Measurements from ENCODE around the gene CAMK1D.

The CAMK1D gene

DNA sequence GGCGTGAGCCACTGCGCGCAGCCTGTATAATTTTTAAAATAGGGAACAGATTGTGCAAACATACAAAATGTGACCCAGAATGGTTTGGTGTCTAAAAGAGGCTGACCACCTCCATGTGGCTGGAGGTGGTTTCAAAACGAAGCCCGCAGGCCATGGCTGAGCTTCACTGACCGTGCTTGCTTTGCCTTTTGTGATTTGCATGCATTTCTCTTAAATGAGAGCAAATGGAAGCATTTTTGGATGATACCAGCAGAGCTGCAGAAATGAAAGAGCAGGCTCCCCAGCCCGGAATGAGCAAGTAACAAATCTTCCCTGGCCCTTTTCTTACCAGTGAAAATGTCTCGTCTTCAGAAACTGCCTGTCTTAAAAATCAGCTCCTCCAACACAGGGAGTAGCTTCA lies 239.9 kb downstream of the CAMK1D start:
- no peaks in the 10 kb centered on the region for H3K9me3 ChIP-seq (ENCODE audit: control insufficient read depth, insufficient read depth, low read length)
- no peak overlapping the region for H3K4me3 ChIP-seq (ENCODE audit: low read depth, low read length)
- H3K27ac ChIP-seq (ENCODE audit: low read depth, low read length) = no peak overlapping the region
- no peaks in the 10 kb centered on the region for H3K27me3 ChIP-seq (ENCODE audit: control insufficient read depth, insufficient read depth, low read length)
- H3K4me1 ChIP-seq (ENCODE audit: control insufficient read depth, insufficient read depth, low read length) = peaks cover 7% of the 10 kb centered on the region; the same call in 1 of the 2 replicates
- no peaks in the 10 kb centered on the region for H3K36me3 ChIP-seq (ENCODE audit: control insufficient read depth, insufficient read depth, low read length)
- H3K9ac ChIP-seq (ENCODE audit: low read depth, low read length) = no peak overlapping the region

DNA sequence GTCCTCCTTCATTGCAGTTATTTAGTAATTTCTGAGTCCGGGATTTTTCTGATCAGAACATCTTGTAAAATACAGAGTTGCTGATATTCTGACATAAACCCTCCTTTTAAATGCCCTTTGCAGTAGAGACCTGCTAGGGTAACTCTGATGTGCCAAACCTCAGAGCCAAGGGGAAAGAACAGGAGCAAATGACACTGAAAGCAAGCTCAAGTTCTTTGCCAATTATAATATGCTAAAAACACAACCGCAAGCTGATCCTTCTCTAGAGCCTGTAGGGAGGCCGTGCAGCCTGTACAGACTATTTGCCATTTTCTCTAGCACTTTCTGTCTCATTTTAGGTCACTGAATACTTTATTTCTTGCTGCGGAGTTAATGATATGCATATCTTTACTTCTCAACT lies 240.4 kb downstream of the CAMK1D start:
- H3K27ac ChIP-seq (ENCODE audit: low read depth, low read length) = no peak overlapping the region

DNA sequence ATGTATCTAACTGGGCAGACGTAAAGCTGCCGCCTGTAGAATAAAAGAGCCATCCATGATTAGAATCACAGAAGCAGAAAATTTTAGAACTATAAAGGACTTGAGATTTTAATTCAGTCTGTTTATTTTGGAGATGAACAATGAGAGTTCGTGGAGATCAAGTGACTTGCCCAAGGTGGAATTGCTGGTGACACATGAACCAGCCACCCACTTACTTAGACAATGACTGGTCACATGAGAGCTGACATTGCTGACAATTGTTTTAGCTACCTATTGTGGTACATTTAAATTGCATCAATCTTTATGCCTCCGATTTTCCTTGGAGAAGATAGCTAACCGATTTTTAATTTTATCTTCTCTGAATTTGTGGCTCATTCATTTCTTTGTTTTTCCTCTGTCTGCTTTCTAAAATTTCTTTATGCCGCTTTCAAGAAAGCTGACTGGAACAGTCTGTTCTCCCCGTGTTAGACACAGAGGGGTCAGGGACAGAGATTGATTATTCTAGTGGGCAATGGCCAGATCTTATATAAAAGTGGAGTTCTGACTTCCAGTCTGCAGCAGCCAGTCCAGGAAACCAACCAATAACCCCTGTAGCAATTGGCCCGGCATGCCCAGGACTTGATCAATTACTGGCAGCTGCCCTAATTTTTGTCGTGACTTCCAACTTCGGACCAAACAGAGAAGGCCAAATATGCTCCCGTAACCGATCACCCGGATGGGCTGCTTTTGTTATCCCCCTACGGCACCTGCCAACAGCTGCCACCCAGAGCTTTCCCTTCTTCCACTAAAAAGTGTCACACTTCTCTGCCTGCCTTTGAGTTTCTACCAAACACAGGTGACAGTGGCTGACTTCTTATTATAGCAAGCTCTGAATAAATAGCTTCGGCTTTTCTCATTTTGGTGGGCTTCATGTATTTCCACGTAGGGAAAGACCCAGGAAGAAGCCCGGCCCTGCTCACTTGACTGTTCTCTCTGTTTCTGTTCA lies 241.6 kb downstream of the CAMK1D start:
- Histone ChIP-seq H3K36me3 (ENCODE audit: control insufficient read depth, insufficient read depth, low read length) (no peaks in the 10 kb centered on the region), H3K4me3 (ENCODE audit: low read depth, low read length) (no peak overlapping the region), H3K27me3 (ENCODE audit: control insufficient read depth, insufficient read depth, low read length) (no peaks in the 10 kb centered on the region), H3K9me3 (ENCODE audit: control insufficient read depth, insufficient read depth, low read length) (no peaks in the 10 kb centered on the region), H3K27ac (ENCODE audit: low read depth, low read length) (no peak overlapping the region), H3K9ac (ENCODE audit: low read depth, low read length) (no peak overlapping the region), H3K4me1 (ENCODE audit: control insufficient read depth, insufficient read depth, low read length) (peaks cover 7% of the 10 kb centered on the region; the same call in 1 of the 2 replicates)

More for the DNA sequence above, 240.4 kb downstream of the CAMK1D start:
- H3K9me3 ChIP-seq (ENCODE audit: control insufficient read depth, insufficient read depth, low read length) = no peaks in the 10 kb centered on the region
- H3K27me3 ChIP-seq (ENCODE audit: control insufficient read depth, insufficient read depth, low read length) = no peaks in the 10 kb centered on the region
- no peak overlapping the region for H3K4me3 ChIP-seq (ENCODE audit: low read depth, low read length)
- H3K4me1 ChIP-seq (ENCODE audit: control insufficient read depth, insufficient read depth, low read length) = peaks cover 7% of the 10 kb centered on the region; the same call in 1 of the 2 replicates
- no peak overlapping the region for H3K9ac ChIP-seq (ENCODE audit: low read depth, low read length)
- H3K36me3 ChIP-seq (ENCODE audit: control insufficient read depth, insufficient read depth, low read length) = no peaks in the 10 kb centered on the region

- Histone ChIP-seq H3K9ac (ENCODE audit: low read depth, low read length) (no peak overlapping the region), H3K4me1 (ENCODE audit: control insufficient read depth, insufficient read depth, low read length) (peaks cover 4% of the 10 kb centered on the region; the same call in 1 of the 2 replicates), H3K4me3 (ENCODE audit: low read depth, low read length) (no peak overlapping the region), H3K9me3 (ENCODE audit: control insufficient read depth, insufficient read depth, low read length) (no peaks in the 10 kb centered on the region), H3K36me3 (ENCODE audit: control insufficient read depth, insufficient read depth, low read length) (no peaks in the 10 kb centered on the region), H3K27me3 (ENCODE audit: control insufficient read depth, insufficient read depth, low read length) (no peaks in the 10 kb centered on the region), H3K27ac (ENCODE audit: low read depth, low read length) (no peak overlapping the region)
Measured at GRCh38 chr10:12592967-12593366, 243.6 kb downstream of the CAMK1D start.

DNA sequence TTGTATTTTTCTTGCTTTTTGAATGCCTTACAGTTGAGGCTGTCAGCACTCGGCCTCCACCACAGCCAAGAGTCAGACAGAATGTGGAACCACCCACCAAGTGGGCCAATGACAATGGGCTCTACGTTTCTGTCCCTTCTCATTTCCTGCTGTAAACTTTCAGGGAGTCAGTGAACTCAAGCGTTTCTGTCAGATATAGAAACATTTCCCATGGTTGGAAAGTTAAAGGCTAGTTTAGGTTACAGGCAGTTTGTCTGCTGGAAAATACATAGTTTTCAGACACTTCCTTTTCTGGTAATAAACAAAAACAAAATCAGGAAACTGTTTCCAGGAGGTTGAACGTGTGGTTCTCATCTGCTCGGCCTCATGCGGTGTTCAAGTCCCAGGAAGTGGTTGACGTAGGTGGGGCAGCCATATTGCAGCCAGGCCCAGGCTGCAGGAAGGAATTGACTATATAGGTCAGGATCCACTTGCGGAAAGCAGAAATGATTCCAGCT lies 245.1 kb downstream of the CAMK1D start:
- Histone ChIP-seq H3K9me3 (ENCODE audit: control insufficient read depth, insufficient read depth, low read length) (no peaks in the 10 kb centered on the region), H3K27ac (ENCODE audit: low read depth, low read length) (no peak overlapping the region), H3K27me3 (ENCODE audit: control insufficient read depth, insufficient read depth, low read length) (no peaks in the 10 kb centered on the region), H3K36me3 (ENCODE audit: control insufficient read depth, insufficient read depth, low read length) (no peaks in the 10 kb centered on the region), H3K4me1 (ENCODE audit: control insufficient read depth, insufficient read depth, low read length) (no peaks in the 10 kb centered on the region), H3K9ac (ENCODE audit: low read depth, low read length) (no peak overlapping the region), H3K4me3 (ENCODE audit: low read depth, low read length) (no peak overlapping the region)

- Histone ChIP-seq H3K9ac (ENCODE audit: low read depth, low read length) (no peak overlapping the region), H3K36me3 (ENCODE audit: control insufficient read depth, insufficient read depth, low read length) (no peaks in the 10 kb centered on the region), H3K9me3 (ENCODE audit: control insufficient read depth, insufficient read depth, low read length) (no peaks in the 10 kb centered on the region), H3K4me3 (ENCODE audit: low read depth, low read length) (no peak overlapping the region), H3K27ac (ENCODE audit: low read depth, low read length) (no peak overlapping the region), H3K27me3 (ENCODE audit: control insufficient read depth, insufficient read depth, low read length) (no peaks in the 10 kb centered on the region), H3K4me1 (ENCODE audit: control insufficient read depth, insufficient read depth, low read length) (no peaks in the 10 kb centered on the region)
Measured at GRCh38 chr10:12595936-12596576, 246.7 kb downstream of the CAMK1D start.

GRCh38 chr10:12597176-12597575 lies 247.8 kb downstream of the CAMK1D start:
- Histone ChIP-seq H3K36me3 (ENCODE audit: control insufficient read depth, insufficient read depth, low read length) (no peaks in the 10 kb centered on the region), H3K27ac (ENCODE audit: low read depth, low read length) (no peak overlapping the region), H3K4me1 (ENCODE audit: control insufficient read depth, insufficient read depth, low read length) (no peaks in the 10 kb centered on the region), H3K9ac (ENCODE audit: low read depth, low read length) (no peak overlapping the region), H3K27me3 (ENCODE audit: control insufficient read depth, insufficient read depth, low read length) (no peaks in the 10 kb centered on the region), H3K4me3 (ENCODE audit: low read depth, low read length) (no peak overlapping the region), H3K9me3 (ENCODE audit: control insufficient read depth, insufficient read depth, low read length) (no peaks in the 10 kb centered on the region)

- no peaks in the 10 kb centered on the region for H3K27me3 ChIP-seq (ENCODE audit: control insufficient read depth, insufficient read depth, low read length)
- H3K27ac ChIP-seq (ENCODE audit: low read depth, low read length) = no peak overlapping the region
- H3K9ac ChIP-seq (ENCODE audit: low read depth, low read length) = no peak overlapping the region
- no peaks in the 10 kb centered on the region for H3K4me1 ChIP-seq (ENCODE audit: control insufficient read depth, insufficient read depth, low read length)
- H3K4me3 ChIP-seq (ENCODE audit: low read depth, low read length) = no peak overlapping the region
- no peaks in the 10 kb centered on the region for H3K36me3 ChIP-seq (ENCODE audit: control insufficient read depth, insufficient read depth, low read length)
- no peaks in the 10 kb centered on the region for H3K9me3 ChIP-seq (ENCODE audit: control insufficient read depth, insufficient read depth, low read length)
Measured at GRCh38 chr10:12597788-12598765, 248.7 kb downstream of the CAMK1D start.

- H3K27me3 ChIP-seq (ENCODE audit: control insufficient read depth, insufficient read depth, low read length) = no peaks in the 10 kb centered on the region
- no peaks in the 10 kb centered on the region for H3K4me1 ChIP-seq (ENCODE audit: control insufficient read depth, insufficient read depth, low read length)
- H3K9me3 ChIP-seq (ENCODE audit: control insufficient read depth, insufficient read depth, low read length) = no peaks in the 10 kb centered on the region
- no peak overlapping the region for H3K4me3 ChIP-seq (ENCODE audit: low read depth, low read length)
- no peak overlapping the region for H3K9ac ChIP-seq (ENCODE audit: low read depth, low read length)
- H3K36me3 ChIP-seq (ENCODE audit: control insufficient read depth, insufficient read depth, low read length) = no peaks in the 10 kb centered on the region
- no peak overlapping the region for H3K27ac ChIP-seq (ENCODE audit: low read depth, low read length)
Measured at GRCh38 chr10:12600652-12601051, 251.3 kb downstream of the CAMK1D start.

GRCh38 chr10:12602521-12602920 lies 253.2 kb downstream of the CAMK1D start:
- Histone ChIP-seq H3K9me3 (ENCODE audit: control insufficient read depth, insufficient read depth, low read length) (no peaks in the 10 kb centered on the region), H3K4me1 (ENCODE audit: control insufficient read depth, insufficient read depth, low read length) (no peaks in the 10 kb centered on the region), H3K27me3 (ENCODE audit: control insufficient read depth, insufficient read depth, low read length) (no peaks in the 10 kb centered on the region), H3K4me3 (ENCODE audit: low read depth, low read length) (no peak overlapping the region), H3K36me3 (ENCODE audit: control insufficient read depth, insufficient read depth, low read length) (no peaks in the 10 kb centered on the region), H3K27ac (ENCODE audit: low read depth, low read length) (no peak overlapping the region), H3K9ac (ENCODE audit: low read depth, low read length) (no peak overlapping the region)

All from HUES48 (cell line).